Measurements from ENCODE around the gene UGT1A4. TPM values are rescaled to one million over a fixed set of nuclear protein-coding genes. Genes with fewer than 3 reads are reported as not detected.

UGT1A4 gene
- total and polyA plus RNA-seq, 9 donors = not detected

GRCh38 chr2:233807966-233808935 lies 89.7 kb downstream of the UGT1A4 start:
- WGBS (ENCODE audit: insufficient coverage) = 100% methylated on average over 3 of the region's 10 CpGs
- H3K9me3 ChIP-seq (replicated peaks; ENCODE audit: control insufficient read depth, low read depth, low read length) = no peaks in the 10 kb centered on the region
- peaks cover 11% of the 10 kb centered on the region for H3K27me3 ChIP-seq (ENCODE audit: control insufficient read depth, insufficient read depth, low read length)
- no peak overlapping the region for H3K4me3 ChIP-seq (ENCODE audit: low read length)
- no peak overlapping the region for H3K27ac ChIP-seq (ENCODE audit: low read length)
- H3K4me1 ChIP-seq (ENCODE audit: control insufficient read depth, insufficient read depth, low read length) = no peaks in the 10 kb centered on the region
- H3K36me3 ChIP-seq (ENCODE audit: control insufficient read depth, insufficient read depth, low read length) = no peaks in the 10 kb centered on the region
- DNase-seq = no peak

- Histone ChIP-seq H3K9me3 (replicated peaks; ENCODE audit: control insufficient read depth, low read depth, low read length) (no peaks in the 10 kb centered on the region), H3K4me1 (ENCODE audit: control insufficient read depth, insufficient read depth, low read length) (no peaks in the 10 kb centered on the region), H3K27me3 (ENCODE audit: control insufficient read depth, insufficient read depth, low read length) (peaks cover 7% of the 10 kb centered on the region), H3K4me3 (ENCODE audit: low read length) (no peak overlapping the region), H3K27ac (ENCODE audit: low read length) (no peak overlapping the region), H3K36me3 (ENCODE audit: control insufficient read depth, insufficient read depth, low read length) (no peaks in the 10 kb centered on the region)
- 77% methylated on average over 5 of the region's 6 CpGs for WGBS (ENCODE audit: insufficient coverage)
- no peak for DNase-seq
Observed at GRCh38 chr2:233810385-233810784, 91.8 kb downstream of the UGT1A4 start.

GRCh38 chr2:233811087-233811486 lies 92.6 kb downstream of the UGT1A4 start:
- Histone ChIP-seq H3K9me3 (replicated peaks; ENCODE audit: control insufficient read depth, low read depth, low read length) (no peaks in the 10 kb centered on the region), H3K4me1 (ENCODE audit: control insufficient read depth, insufficient read depth, low read length) (no peaks in the 10 kb centered on the region), H3K27me3 (ENCODE audit: control insufficient read depth, insufficient read depth, low read length) (peaks cover 7% of the 10 kb centered on the region), H3K36me3 (ENCODE audit: control insufficient read depth, insufficient read depth, low read length) (no peaks in the 10 kb centered on the region), H3K27ac (ENCODE audit: low read length) (no peak overlapping the region), H3K4me3 (ENCODE audit: low read length) (no peak overlapping the region)
- DNase-seq = no peak
- WGBS (ENCODE audit: insufficient coverage) = 75% methylated on average over 3 of the region's 4 CpGs

GRCh38 chr2:233811732-233812131 lies 93.2 kb downstream of the UGT1A4 start:
- Histone ChIP-seq H3K36me3 (ENCODE audit: control insufficient read depth, insufficient read depth, low read length) (no peaks in the 10 kb centered on the region), H3K9me3 (replicated peaks; ENCODE audit: control insufficient read depth, low read depth, low read length) (no peaks in the 10 kb centered on the region), H3K4me3 (ENCODE audit: low read length) (no peak overlapping the region), H3K27me3 (ENCODE audit: control insufficient read depth, insufficient read depth, low read length) (peaks cover 7% of the 10 kb centered on the region), H3K4me1 (ENCODE audit: control insufficient read depth, insufficient read depth, low read length) (no peaks in the 10 kb centered on the region), H3K27ac (ENCODE audit: low read length) (no peak overlapping the region)
- 90% methylated on average over 6 of the region's 8 CpGs for WGBS (ENCODE audit: insufficient coverage)
- DNase-seq = no peak

- Histone ChIP-seq H3K36me3 (ENCODE audit: control insufficient read depth, insufficient read depth, low read length) (no peaks in the 10 kb centered on the region), H3K4me3 (ENCODE audit: low read length) (no peak overlapping the region), H3K27me3 (ENCODE audit: control insufficient read depth, insufficient read depth, low read length) (peaks cover 5% of the 10 kb centered on the region), H3K27ac (ENCODE audit: low read length) (no peak overlapping the region), H3K4me1 (ENCODE audit: control insufficient read depth, insufficient read depth, low read length) (no peaks in the 10 kb centered on the region), H3K9me3 (replicated peaks; ENCODE audit: control insufficient read depth, low read depth, low read length) (no peaks in the 10 kb centered on the region)
- DNase-seq = no peak
- 83% methylated on average over 1 of the region's 3 CpGs for whole genome bisulfite sequencing (ENCODE audit: insufficient coverage)
Observed at GRCh38 chr2:233813236-233814055, 94.9 kb downstream of the UGT1A4 start.

- no peak overlapping the region for H3K27ac ChIP-seq (ENCODE audit: low read length)
- peaks cover 2% of the 10 kb centered on the region for H3K27me3 ChIP-seq (ENCODE audit: control insufficient read depth, insufficient read depth, low read length)
- no peaks in the 10 kb centered on the region for H3K4me1 ChIP-seq (ENCODE audit: control insufficient read depth, insufficient read depth, low read length)
- H3K9me3 ChIP-seq (replicated peaks; ENCODE audit: control insufficient read depth, low read depth, low read length) = no peaks in the 10 kb centered on the region
- 80% methylated on average over 1 of the region's 2 CpGs for WGBS (ENCODE audit: insufficient coverage)
- no peaks in the 10 kb centered on the region for H3K36me3 ChIP-seq (ENCODE audit: control insufficient read depth, insufficient read depth, low read length)
- H3K4me3 ChIP-seq (ENCODE audit: low read length) = no peak overlapping the region
- no peak for DNase-seq
Observed at GRCh38 chr2:233814056-233814835, 95.7 kb downstream of the UGT1A4 start.

GRCh38 chr2:233815861-233816260 lies 97.3 kb downstream of the UGT1A4 start:
- H3K9me3 ChIP-seq (replicated peaks; ENCODE audit: control insufficient read depth, low read depth, low read length) = no peaks in the 10 kb centered on the region
- no peak overlapping the region for H3K4me3 ChIP-seq (ENCODE audit: low read length)
- no peaks in the 10 kb centered on the region for H3K36me3 ChIP-seq (ENCODE audit: control insufficient read depth, insufficient read depth, low read length)
- no peak for DNase-seq
- no CpG with 5 or more reads among the region's 6 CpGs for WGBS (ENCODE audit: insufficient coverage)
- H3K27me3 ChIP-seq (ENCODE audit: control insufficient read depth, insufficient read depth, low read length) = no peaks in the 10 kb centered on the region
- H3K4me1 ChIP-seq (ENCODE audit: control insufficient read depth, insufficient read depth, low read length) = no peaks in the 10 kb centered on the region
- H3K27ac ChIP-seq (ENCODE audit: low read length) = no peak overlapping the region

- Histone ChIP-seq H3K27ac (ENCODE audit: low read length) (no peak overlapping the region), H3K4me3 (ENCODE audit: low read length) (no peak overlapping the region), H3K36me3 (ENCODE audit: control insufficient read depth, insufficient read depth, low read length) (no peaks in the 10 kb centered on the region), H3K4me1 (ENCODE audit: control insufficient read depth, insufficient read depth, low read length) (no peaks in the 10 kb centered on the region), H3K9me3 (replicated peaks; ENCODE audit: control insufficient read depth, low read depth, low read length) (no peaks in the 10 kb centered on the region), H3K27me3 (ENCODE audit: control insufficient read depth, insufficient read depth, low read length) (no peaks in the 10 kb centered on the region)
- WGBS (ENCODE audit: insufficient coverage) = 60% methylated on average over 2 of the region's 2 CpGs
- DNase-seq = no peak
Observed at GRCh38 chr2:233816334-233816733, 97.8 kb downstream of the UGT1A4 start.

- H3K9me3 ChIP-seq (replicated peaks; ENCODE audit: control insufficient read depth, low read depth, low read length) = no peaks in the 10 kb centered on the region
- 80% methylated on average over 1 of the region's 4 CpGs for WGBS (ENCODE audit: insufficient coverage)
Observed at GRCh38 chr2:233816771-233817170, 98.2 kb downstream of the UGT1A4 start.

More at GRCh38 chr2:233816771-233817170, 98.2 kb downstream of the UGT1A4 start:
- Histone ChIP-seq H3K4me3 (ENCODE audit: low read length) (no peak overlapping the region), H3K27me3 (ENCODE audit: control insufficient read depth, insufficient read depth, low read length) (no peaks in the 10 kb centered on the region), H3K4me1 (ENCODE audit: control insufficient read depth, insufficient read depth, low read length) (no peaks in the 10 kb centered on the region), H3K36me3 (ENCODE audit: control insufficient read depth, insufficient read depth, low read length) (no peaks in the 10 kb centered on the region), H3K27ac (ENCODE audit: low read length) (no peak overlapping the region)
- no peak for DNase-seq
